Retina (tissue), 1 donor: Measurements from ENCODE around the gene ENTREP3.
A peak's percentile ranks its signal among the peaks of the same experiment; 100 is the strongest.
"Not testable (repeated sequence)": the region's sequence is repeated elsewhere in the genome, so short reads cannot be mapped to it uniquely, and the experiment has no call there.

ENCODE experiments used
- DNase-seq: peaks from one replicate; pipeline ENCODE4 v3.0.0-alpha.2; 2016

ENTREP3 gene

GRCh38 chr1:155255243-155256007, at the start of gene ENTREP3:
ENTREP3 (minus strand) TSS chr1:155255483; CDS start chr1:155254877, 606 bp downstream.
- DNase-seq = peak; percentile 96

DNA sequence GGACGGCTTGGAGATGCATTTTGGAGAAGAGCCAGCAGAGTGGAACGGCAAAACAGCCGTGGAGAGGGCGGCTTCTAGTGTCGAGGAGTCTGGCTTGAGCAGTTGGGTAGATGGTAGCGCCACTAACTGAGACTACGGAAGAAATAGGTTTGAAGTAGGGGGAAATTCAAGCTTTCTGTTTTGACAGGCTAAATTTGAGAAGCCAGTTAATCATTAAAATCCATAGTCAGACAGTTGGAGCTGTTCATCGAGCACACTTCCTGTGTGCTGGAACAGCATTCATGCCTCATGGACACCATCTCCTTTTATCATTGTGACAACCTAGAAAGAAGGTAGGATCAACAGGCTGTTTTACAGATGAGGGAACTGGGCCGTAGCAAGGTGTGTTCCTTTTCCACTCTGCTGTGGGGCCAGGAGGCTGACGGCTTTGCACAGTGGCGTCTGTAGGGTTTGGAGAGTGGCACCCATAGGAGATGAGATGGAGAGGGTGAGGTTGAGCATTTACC, 49.3 kb upstream of the ENTREP3 start:
- no peak for DNase-seq

- DNase-seq = no peak
Observed at GRCh38 chr1:155301342-155301841, 46.1 kb upstream of the ENTREP3 start, which contains the start of gene PKLR. PKLR (minus strand) TSS chr1:155301438; CDS start chr1:155301395, 43 bp downstream.

DNA sequence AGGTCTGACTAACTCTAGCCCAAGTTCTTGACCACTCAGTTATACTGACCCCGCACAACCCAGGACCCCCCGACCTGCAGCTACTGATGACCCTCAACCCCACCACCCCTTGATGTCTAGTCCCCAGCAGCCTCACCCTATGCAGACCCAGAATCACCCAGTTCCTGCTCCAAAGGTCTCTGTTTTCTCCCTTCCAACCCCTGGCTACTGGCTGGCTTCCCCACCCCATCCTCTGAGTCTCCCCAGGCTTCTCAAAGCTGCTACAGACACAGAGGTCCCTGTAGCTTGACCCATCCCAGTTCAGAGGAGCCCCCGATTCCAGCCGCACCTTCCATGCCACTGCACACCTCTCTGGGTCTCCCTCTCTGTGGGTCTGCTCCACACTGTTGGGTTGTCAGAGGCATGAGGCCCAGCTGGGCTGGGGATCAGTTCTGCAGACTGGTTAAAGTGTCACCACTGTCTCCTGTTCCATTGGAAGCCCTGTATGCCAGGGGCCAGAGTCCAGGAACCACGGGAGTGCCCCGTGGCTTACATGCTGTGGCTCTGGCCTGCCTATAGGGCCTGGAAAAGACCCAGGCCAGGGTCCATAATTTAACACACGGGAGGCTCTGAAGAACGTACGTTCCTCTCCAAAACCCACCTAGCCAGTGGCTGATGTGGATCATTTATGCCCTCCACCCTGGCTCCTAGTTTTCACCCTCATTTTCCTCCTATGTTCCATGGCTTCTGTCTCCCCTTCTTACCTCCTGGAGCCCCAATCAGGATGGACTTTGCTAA, 45.5 kb upstream of the ENTREP3 start:
- no peak for DNase-seq

GRCh38 chr1:155300024-155300423, 44.7 kb upstream of the ENTREP3 start:
- no peak for DNase-seq

GRCh38 chr1:155297384-155297783, 42.1 kb upstream of the ENTREP3 start:
- no peak for DNase-seq

GRCh38 chr1:155296661-155297060, 41.4 kb upstream of the ENTREP3 start:
- no peak for DNase-seq

- no peak for DNase-seq
Observed at GRCh38 chr1:155295942-155296267, 40.6 kb upstream of the ENTREP3 start.

DNA sequence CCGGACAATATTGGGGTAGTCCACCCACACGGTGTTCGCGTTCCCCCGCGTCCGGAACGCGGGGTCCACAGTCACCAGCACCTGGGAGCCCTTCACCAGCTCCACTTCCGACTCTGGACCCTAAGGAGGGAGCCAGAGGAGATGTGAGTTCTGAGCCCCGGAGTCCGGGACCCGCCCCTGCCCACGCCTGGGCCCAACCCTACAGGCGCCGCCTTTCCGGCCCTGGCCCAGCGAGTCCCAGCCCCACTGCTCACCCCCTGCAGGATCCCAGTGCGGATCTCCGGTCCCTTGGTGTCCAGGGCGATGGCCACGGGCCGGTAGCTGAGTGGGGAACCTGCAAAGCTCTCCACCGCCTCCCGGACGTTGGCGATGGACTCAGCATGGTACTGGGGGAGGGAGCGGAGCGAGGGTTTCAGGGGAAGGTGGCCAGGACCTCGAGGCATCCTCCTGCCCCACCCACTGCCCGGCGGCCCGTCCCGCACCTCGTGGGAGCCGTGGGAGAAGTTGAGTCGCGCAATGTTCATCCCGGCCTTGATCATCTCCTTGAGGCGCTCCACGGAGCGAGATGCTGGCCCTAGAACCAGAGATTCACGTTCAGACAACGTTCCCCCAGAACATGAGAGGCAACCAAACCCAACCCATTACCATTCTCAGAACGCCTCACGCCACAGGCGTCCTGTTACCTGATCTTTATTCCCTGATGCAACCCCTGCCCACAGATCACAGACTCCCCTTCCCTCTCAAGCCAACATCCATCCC, 40.1 kb upstream of the ENTREP3 start:
- DNase-seq = peak; percentile 12

DNA sequence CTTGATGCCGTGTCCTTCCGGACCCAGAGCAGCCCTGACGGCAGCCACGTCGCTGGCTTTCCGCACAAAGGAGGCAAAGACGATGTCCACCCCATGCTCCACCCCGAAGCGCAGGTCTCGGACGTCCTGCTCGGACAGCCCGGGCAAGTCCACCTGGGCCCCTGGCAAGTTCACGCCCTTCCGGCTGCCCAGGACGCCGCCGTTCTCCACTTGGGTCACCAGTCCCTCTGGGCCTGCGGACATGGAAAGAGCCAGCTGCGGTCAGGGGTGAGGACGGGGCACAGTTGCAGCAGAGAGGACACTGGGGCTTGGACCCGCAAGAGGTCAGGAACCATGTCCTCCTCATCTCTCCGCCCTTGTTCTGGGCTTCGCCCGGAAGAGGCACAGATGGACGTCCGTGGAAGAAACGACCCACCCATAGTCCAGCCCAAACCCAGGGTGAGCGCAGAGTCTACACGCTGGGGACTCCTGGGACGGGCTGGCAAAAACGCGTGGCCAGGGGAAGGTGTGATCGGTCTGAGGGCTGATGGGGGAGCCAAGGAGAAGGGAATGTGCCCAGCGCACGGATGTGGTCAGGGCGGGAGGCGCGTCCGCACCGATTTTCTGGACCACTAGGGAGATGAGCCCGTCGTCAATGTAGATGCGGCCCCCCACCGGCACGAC, 39.4 kb upstream of the ENTREP3 start:
- DNase-seq = peak; percentile 27

GRCh38 chr1:155293086-155293749, 37.9 kb upstream of the ENTREP3 start:
- no peak for DNase-seq

DNA sequence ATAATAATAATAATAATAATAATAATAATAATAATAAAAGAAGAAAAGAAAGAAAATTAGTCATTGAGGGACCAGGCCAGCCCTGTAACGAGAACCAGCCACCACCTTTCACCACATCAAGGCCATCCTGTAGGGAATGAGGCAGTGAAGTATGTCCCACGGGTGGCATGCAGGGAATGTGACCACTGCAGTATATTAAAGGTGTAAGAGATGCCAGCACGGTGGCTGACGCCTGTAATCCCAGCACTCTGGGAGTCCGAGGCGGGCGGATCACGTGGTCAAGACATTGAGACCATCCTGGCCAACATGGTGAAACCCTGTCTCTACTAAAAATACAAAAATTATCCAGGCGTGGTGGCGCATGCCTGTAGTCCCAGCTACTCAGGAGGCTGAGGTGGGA, 35.7 kb upstream of the ENTREP3 start:
- not testable (repeated sequence) for DNase-seq

DNA sequence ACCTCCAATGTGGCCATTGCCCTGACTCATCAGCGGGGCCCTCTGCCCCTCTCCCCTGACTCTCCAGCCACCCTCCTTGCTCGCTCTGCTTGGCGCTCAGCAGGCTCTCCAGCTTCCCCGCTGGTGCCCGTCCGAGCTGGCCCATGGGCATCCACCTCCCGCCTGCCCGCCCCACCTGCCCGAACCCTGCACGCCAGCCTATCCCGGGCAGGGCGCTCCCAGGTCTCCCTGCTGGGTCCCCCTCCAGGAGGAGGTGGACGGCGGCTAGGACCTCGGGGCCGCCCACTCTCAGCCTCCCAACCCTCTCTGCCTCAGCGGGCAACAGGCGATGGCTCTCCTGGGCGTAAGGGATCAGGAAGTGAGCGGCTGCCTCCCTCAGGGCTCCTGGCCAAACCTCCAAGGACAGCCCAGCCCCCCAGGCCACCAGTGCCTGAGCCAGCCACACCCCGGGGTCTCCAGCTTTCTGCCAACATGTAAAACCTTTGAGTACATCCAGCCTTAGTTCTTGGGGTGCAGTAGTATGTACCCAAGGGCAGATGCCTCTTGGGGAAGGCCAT, 32.8 kb upstream of the ENTREP3 start:
- DNase-seq = no peak

- no peak for DNase-seq
Observed at GRCh38 chr1:155286544-155286943, 31.3 kb upstream of the ENTREP3 start.

DNA sequence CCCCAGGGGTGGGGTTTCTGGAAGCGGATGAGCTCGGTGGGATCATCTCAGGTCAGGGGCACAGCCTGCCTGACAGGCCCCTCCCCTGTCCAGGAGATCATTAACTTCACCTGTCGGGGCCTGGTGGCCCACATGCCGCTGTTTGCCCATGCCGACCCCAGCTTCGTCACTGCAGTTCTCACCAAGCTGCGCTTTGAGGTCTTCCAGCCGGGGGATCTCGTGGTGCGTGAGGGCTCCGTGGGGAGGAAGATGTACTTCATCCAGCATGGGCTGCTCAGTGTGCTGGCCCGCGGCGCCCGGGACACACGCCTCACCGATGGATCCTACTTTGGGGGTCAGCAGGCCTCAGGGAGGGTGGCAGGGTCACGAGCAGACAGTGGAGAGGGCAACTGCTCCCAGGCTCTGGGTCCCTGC, 30.4 kb upstream of the ENTREP3 start:
- no peak for DNase-seq

GRCh38 chr1:155285063-155285462, 29.8 kb upstream of the ENTREP3 start:
- no peak for DNase-seq

DNA sequence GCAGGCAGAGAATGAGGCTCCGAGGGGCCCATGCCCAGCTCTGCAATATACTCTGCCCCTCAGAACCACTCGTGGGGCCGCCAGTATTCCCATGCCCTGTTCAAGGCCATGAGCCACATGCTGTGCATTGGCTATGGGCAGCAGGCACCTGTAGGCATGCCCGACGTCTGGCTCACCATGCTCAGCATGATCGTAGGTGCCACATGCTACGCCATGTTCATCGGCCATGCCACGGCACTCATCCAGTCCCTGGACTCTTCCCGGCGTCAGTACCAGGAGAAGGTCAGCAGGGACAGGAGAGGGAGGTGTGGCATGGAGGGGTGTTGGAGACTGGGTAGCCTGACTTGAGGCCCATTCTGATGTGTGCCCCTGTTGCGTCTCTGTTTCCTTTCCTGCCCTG, 29.2 kb upstream of the ENTREP3 start:
- DNase-seq = no peak

DNA sequence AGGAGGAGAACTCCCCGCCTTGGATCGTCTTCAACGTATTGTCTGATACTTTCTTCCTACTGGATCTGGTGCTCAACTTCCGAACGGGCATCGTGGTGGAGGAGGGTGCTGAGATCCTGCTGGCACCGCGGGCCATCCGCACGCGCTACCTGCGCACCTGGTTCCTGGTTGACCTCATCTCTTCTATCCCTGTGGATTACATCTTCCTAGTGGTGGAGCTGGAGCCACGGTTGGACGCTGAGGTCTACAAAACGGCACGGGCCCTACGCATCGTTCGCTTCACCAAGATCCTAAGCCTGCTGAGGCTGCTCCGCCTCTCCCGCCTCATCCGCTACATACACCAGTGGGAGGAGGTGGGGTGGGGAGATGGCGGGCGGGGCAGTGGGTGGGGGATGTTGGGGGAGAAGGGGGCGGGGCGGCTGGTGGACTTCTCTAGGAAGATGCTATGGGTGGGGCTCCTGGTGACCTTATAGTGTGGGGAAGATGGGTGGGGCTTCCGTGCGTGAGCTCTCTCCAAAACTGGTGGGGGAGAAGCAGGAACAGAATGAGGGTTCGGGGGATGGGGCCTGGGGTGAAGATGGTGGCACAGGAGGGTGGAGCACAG, 27.3 kb upstream of the ENTREP3 start:
- DNase-seq = no peak

DNA sequence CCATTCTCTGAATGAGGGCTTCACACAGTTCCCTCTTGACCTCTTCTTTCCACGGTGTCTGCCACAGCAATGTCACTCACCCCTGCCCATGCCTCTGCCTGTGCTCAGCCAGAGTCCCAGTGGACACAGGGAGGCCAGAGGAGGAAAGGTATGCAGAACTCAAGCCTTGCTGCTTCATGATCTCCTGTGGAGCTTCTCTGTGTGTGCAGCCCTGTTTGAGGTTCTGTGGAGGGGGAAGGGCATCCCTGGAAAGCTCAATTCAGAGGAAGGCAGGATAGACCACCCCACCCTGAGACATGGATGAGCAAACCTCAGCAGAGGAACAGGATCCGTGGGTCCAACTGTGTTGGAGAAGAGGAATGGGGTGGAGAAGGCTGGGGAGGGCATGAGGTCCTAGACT, 24.0 kb upstream of the ENTREP3 start:
- DNase-seq = no peak

DNA sequence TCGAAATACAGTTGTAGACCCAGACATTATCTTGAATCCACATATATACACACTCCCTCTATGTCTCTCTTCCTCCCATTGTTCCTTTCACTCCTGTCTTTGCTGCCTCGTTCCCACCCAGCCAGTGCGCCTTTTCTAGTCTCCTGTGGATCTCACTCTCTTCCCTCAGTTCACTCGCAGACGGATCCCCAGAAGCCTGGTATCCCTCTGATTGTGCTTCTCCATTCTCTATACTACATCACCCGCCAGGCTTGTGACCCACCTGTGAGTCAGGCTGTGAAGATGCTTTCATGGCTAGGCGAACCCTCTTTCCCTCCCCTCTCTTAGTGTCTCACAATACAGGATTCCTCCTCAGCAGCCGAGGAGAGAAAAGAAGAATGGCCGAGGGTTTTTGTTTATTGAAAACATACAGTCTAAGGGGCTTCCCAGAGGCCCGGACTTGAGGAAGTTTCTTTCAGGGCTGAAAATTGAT, 23.4 kb upstream of the ENTREP3 start:
- DNase-seq = no peak
